ENCODE data around the gene SPNS2.

GRCh38 chr17:4485676-4486646 is 12.7 kb upstream of the SPNS2 start:
- TF ChIP-seq EZH2 (IDR thresholded peaks at IDR 0.05; ENCODE audit: low read length) (no peak), CTCF (optimal IDR thresholded peaks at IDR 0.05 in 1 of 3, IDR thresholded peaks at IDR 0.05 in 1 of 3, conservative IDR thresholded peaks at IDR 0.05 in 1 of 3; ENCODE audit: extremely low read depth in 1 of 3, insufficient read depth in 2 of 3, low read length in 3 of 3) (no peak)
